Measurements from ENCODE around the gene UTY. TPM values are rescaled to one million over a fixed set of nuclear protein-coding genes. Genes with fewer than 3 reads are reported as not detected.

UTY gene
- total RNA-seq, 1 experiment from 2014 or later: 4.0 TPM

DNA sequence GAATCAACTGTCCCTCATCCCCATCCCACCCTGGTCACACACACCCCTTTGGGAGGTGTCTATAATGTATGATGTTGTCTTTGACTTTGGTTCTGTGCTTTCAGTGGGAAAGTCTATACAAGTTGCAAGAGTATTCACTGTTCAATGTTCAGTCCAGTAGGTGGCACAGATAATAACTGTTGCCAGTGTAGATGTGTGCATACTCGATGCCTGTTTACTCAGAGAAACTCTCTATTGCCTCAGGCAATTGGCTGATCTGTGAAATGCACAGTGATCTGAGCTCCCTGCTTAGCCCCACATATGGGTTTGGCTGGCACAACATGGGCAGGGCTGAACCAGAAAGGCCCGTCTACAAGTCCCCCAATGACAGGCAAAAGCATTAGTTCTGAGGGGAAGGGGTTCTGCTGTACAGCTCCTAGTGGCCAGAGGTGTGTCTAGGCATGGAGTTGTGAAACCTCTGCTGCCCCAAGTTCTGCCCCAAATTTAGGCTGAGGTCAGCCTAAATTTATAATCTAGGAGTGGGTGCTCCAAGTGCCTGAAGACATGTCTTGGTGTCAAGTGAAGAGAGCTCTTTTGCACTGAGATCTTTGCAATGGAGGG is 252.4 kb downstream of the UTY start:
- in situ Hi-C loops (cut with HindIII; ENCODE audit: low pct_unique_long_range_greater_than_20kb, low sequenced_read_pairs): no loop called here
- no peak for DNase-seq (ENCODE audit: low read depth)

GRCh38 chrY:13210961-13211646 is 268.7 kb downstream of the UTY start:
- DNase-seq (ENCODE audit: low read depth): no peak
- in situ Hi-C loops (cut with HindIII; ENCODE audit: low pct_unique_long_range_greater_than_20kb, low sequenced_read_pairs): no loop called here

DNA sequence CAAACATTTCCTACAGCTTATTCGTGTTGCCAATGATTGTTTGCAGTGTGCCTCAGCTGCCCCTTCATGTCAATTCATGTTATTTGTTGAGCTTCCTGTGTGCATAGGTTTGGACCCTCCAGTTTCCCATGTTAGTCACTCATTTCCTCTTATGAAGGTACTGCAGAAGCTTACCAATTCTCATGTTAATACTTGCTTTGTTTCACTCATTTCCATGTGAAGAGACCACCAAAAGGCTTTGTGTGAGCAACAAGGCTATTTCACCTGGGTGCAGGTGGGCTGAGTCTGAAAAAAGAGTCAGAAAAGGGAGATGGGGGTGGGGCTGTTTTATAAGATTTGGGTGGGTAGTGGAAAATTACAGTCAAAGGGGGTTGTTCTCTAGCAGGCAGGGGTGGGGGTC is 274.6 kb downstream of the UTY start:
- no peak for DNase-seq (ENCODE audit: low read depth)
- in situ Hi-C loops (cut with HindIII; ENCODE audit: low pct_unique_long_range_greater_than_20kb, low sequenced_read_pairs): no loop called here

Other genes starting within 250 kb of the UTY start
- 0.17 and 4.6 TPM in 2 replicates for gene TMSB4Y, start 223.9 kb upstream of the UTY start, total RNA-seq (2014; rRNA removed; shearing (Covaris generic); ENCODE audit: low replicate concordance)

Data from Caki2 (cell line).